ENCODE measurements around the gene DPF3.

- TF ChIP-seq TGIF2 (CRISPR knock-in tag; IDR thresholded peaks at IDR 0.05) (no peak), ZC3H11A (IDR thresholded peaks at IDR 0.05; ENCODE audit: low read depth, low read length) (no peak)
These were observed 162.5 kb downstream of the DPF3 start for GRCh38 chr14:72731252-72732020.

All from K562 (cell line).